Muscle of back (tissue), 11 donors: ENCODE results near the gene EIF4ENIF1. TPM values are rescaled to one million over a fixed set of nuclear protein-coding genes. Genes with fewer than 3 reads are reported as not detected.
"Not testable (repeated sequence)": the region's sequence is repeated elsewhere in the genome, so short reads cannot be mapped to it uniquely, and the experiment has no call there.

Experiments
- DNase-seq, 3 donors: peaks; one replicate each; pipeline versions ENCODE4 v3.0.0 to v3.0.0-alpha.2; 2013
- polyA plus RNA-seq, 10 donors: library from polyadenylated mRNA; unstranded; fragments of 120-200 nt; gene quantifications; one replicate each; pipeline ENCODE4 v1.2.1, GENCODE V29; 2013; ENCODE audit not compliant: insufficient read length in 10 of 10

EIF4ENIF1 gene
- polyA plus RNA-seq, 10 donors, result 22.1 to 35.3 (median 31.5) TPM

DNA sequence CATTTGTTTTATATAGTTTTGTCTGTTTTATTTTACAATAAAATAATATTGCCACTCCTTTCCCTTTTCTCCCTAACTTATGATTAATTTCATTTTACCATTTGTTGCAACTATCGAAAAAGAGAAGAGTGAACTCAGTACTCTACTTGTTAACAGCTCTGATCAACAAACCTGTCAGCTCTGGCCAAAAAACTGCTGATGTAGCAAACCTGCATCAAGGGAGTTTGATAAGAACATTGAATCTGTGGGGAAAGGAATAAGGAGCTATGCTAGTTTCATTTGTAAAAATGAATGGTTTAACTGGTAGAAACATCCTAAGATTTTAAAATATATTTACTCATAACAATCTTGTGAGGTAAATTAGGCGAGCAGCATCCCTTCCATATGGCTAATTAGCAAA lies 42.9 kb downstream of the EIF4ENIF1 start:
- no peak for DNase-seq

GRCh38 chr22:31446208-31446607 lies 43.4 kb downstream of the EIF4ENIF1 start:
- no peak for DNase-seq

- no peak for DNase-seq
These were observed 44.0 kb downstream of the EIF4ENIF1 start for GRCh38 chr22:31445642-31446041.

DNA sequence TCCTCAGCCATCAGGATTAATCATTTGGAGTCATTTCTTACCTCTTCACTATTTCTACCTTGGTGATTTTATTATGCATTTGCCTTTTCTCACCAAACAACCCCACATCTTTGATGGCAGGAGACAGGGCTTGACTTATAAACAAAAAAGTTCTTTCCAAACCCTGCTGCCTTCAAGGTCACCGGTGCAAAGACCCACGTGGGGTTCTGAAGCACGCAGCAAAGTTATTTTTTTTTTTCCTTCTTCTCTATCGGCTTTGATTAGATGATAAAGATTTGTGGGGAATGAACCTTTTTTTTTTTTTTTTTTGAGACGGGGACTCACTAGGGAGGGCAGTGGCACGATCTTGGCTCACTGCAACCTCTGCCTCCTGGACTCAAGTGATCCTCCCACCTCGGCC lies 46.1 kb downstream of the EIF4ENIF1 start:
- no peak for DNase-seq

DNA sequence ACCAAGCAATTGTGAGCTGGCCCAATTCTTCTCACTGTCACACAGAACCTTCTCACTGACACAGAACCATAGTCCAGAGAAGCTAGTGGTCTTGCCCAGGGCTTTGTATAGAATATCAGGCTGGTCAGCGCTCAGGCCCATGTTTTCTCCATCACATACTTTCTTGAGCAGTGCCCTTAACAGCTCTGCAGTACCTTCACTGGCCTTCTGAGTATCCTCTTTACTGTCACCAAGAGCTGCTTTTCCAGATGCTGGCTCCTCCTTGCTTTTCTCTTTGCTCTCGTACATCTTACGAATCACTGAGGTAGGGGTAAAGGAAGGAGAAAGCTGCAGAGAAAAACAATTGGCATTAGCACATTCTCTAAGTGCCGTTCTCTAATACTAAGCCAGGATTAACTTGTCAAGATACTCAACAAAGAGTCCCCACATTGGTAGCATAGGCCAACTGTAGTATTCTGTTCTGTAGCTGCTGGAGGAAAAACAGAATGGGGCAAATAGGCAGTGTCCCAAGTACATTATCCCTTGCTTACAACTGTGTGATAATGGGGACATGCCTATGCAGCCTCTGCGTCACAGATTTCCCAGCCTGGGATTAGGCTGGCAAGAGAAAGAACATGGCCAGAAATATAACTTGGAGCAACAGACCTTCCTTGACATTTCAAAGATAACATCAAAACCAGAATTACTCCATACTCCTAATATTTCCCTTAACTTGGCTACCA lies 46.7 kb downstream of the EIF4ENIF1 start:
- no peak for DNase-seq

GRCh38 chr22:31441652-31442051 lies 48.0 kb downstream of the EIF4ENIF1 start:
- no peak for DNase-seq

DNA sequence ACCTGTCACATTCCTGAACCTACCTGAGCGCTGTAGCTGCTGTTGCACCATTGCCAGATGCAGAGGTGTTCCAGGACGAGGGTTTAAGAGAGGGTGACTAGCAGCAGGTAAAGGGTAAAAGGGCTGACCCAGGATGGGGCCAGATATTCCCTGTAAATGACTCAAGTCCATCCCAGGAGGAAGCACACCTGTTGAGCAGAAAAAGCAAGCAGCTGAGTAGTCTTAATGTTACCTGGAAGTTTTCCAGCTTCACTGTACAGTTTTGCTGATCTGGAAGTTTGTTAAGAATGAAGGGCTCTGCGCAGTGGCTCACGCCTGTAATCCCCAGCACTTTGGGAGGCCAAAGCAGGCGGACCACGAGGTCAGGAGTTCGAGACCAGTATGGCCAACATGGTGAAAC lies 49.0 kb downstream of the EIF4ENIF1 start:
- DNase-seq, result no peak

DNA sequence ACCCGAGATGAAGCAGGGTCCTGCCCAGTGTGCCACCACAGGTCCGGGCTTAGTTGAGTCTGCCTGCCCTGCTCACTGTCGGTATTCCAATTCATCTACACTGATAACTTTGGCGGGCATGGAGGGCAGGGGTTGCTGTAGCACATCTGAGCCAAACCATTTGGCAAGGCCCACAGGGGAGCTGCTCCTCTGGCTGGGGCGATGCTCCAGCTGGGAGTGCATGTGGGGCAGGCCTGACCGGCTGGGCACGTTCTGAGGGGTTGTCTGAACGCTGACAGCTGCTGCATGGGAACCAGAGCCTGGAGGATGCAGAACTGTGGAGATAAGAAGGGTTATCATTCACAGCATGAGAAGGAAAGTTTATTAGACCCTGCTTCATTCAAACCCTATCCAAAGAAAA lies 49.8 kb downstream of the EIF4ENIF1 start:
- DNase-seq, result peak in 2 of 3 donors; percentile 10 to 26

DNA sequence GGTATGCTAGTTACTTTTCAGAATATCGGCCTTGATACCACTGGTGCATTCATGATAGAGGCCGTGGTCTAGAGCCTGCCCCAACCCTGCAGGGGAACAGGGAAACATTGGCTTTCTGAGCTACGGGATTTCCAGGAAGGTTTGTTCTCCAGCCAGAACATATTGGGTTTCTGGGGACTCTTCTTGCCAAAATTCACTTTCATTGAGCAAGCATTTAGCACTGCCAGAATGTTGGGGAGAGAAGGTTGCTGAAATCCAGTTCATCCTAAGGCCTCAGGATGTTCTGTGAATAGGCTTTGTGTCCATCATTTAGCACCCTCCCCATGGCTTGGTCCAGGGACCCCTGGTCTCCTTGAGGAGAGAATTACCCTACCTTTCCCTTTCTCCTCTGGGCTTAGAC lies 53.5 kb downstream of the EIF4ENIF1 start:
- peak in 1 of 3 donors; percentile 18 for DNase-seq

- no peak for DNase-seq
These were observed 57.7 kb downstream of the EIF4ENIF1 start for GRCh38 chr22:31431950-31432349.

DNA sequence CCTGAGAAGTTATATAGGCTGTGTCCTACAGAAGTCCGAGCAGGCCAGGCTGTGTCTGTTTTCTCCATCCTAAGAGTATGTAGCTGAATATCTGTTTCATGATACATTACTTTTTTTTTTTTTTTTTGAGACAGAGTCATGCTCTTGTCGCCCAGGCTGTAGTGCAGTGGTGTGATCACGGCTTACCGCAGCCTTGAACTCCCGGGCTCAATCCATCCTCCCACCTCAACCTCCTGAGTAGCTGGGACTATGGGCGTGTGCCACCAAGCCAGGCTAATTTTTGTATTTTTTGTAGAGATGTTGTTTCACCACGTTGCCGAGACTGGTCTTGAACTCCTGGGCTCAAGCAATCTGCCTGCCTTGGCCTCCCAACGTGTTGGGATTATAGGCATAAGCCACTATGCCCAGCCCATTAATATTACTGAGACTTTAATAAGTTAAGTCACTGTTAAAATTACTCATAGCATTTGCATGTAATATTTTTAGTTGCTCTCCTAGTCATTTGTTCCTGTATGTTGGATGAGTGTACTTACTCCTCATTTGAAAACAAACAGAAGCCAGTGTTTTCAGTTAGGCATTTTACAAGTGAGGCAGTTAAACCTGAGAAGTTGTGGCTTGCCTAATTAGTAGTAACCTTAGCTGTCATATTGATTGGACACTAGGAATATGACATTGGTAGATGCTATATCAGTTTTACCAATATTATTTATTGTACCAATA lies 64.2 kb downstream of the EIF4ENIF1 start:
- DNase-seq, result no peak

DNA sequence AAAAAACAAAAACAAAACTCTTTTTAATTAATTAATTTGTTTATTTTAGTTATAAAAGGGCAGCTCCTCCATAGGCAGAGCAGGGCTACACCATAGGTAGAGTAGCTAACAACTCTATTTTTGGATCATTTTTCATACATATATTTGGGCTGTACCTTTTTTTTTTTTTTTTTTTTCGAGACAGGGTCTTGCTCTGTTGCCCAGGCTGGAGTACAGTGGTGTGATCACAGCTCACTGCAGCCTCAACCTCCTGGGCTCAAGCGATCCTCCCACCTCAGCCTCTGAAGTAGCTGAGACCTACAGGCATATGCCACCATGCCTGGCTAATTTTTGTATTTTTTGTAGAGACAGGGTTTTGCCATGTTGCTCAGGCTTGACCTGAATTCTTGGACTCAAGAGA lies 87.3 kb downstream of the EIF4ENIF1 start:
- DNase-seq, result not testable (repeated sequence)

GRCh38 chr22:31400023-31400397 lies 89.6 kb downstream of the EIF4ENIF1 start:
- peak in 1 of 3 donors; percentile 25 for DNase-seq

GRCh38 chr22:31399211-31400022 lies 90.2 kb downstream of the EIF4ENIF1 start, which contains the start of gene DRG1:
TSS of gene DRG1 (plus strand) at chr22:31399604. CDS start at chr22:31399684, 80 bp downstream.
- DNase-seq, result peak; percentile 97 to 99 (median 98)

DNA sequence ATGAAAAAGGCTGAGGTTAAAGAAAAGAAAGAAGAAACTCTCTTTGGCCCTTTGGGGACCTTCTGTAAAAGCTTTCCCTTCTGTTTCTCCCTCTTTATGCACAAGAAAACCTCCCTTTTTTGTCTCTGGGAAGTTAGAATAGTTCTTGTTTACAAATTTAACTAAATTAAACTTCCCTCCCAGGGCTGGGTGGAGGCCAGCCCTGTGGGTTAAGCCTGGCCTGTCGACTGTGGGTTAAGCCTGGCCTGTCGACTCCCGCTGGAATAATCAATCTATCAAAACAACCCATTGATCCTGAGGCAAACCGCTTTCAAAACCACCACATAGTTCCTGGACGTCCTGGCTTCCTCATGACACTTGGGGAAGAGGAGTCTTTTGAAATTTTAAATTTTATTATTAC lies 91.4 kb downstream of the EIF4ENIF1 start:
- peak in 1 of 3 donors; percentile 32 for DNase-seq

GRCh38 chr22:31394326-31394725 lies 95.3 kb downstream of the EIF4ENIF1 start:
- no peak for DNase-seq

DNA sequence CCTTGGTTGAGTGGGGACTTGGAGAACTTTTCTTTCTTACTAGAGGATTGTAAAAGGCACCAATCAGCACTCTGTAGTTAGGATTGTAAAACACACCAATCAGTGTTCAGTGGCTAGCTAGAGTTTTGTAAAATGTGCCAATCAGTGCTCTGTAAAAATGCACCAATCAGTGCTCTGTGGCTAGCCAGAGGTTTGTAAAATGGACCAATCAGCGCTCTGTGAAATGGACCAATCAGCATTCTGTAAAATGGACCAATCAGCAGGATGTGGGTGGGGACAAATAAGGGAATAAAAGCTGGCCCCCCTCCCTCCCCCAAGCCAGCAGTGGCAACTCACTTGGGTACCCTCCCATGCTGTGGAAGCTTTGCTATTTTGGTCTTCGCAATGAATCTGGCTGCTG lies 95.7 kb downstream of the EIF4ENIF1 start:
- no peak for DNase-seq

Other genes with a start within 250 kb of the EIF4ENIF1 start
- gene PIK3IP1, start 197.4 kb downstream of the EIF4ENIF1 start, polyA plus RNA-seq, result 10 to 100 TPM in 1 of 10 donors, 1 to 10 TPM in 9; 2.8 to 13.2 (median 4.0) TPM
- 10 to 100 TPM; 20.1 to 29.4 (median 22.0) TPM for gene PATZ1, start 143.5 kb downstream of the EIF4ENIF1 start, polyA plus RNA-seq
- 10 to 100 TPM; 63.3 to 83.4 (median 68.5) TPM for gene DRG1, start 90.2 kb downstream of the EIF4ENIF1 start, polyA plus RNA-seq
- gene SFI1, start 6.7 kb upstream of the EIF4ENIF1 start, polyA plus RNA-seq, result 10 to 100 TPM in 5 of 10 donors, 1 to 10 TPM in 5; 6.3 to 19.3 (median 10.1) TPM
- gene PISD, start 172.4 kb upstream of the EIF4ENIF1 start, polyA plus RNA-seq, result 10 to 100 TPM; 13.6 to 26.0 (median 17.3) TPM